ENCODE measurements around the gene MALT1. TPM values are rescaled to one million over a fixed set of nuclear protein-coding genes. Genes with fewer than 3 reads are reported as not detected.

Gene MALT1
- total RNA-seq, 1 experiment from 2014 or later, result 34.0 TPM

DNA sequence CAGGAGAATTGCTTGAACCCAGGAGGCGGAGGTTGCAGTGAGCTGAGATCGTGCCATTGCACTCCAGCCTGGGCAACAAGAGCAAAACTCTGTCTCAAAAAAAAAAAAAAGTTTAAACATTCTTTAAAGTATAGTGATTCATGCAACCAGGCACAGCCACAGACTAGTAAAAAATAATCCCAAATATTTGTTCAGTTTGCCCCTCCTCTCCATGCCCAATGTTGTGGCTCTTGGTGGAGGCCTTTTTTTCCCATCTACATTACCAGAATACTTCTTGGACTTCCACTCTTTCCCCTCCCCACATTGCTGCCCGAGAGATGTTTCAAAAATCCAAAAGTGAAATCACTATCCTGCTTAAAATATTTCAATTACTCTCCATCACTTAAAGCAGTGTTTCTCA lies 5.1 kb upstream of the MALT1 start:
- BruUV-seq (replicated peaks), result no TSS peak
- no peak overlapping the region for H3K4me3 ChIP-seq (ENCODE audit: low read depth in 2 of 2, low read length in 2 of 2)
- H3K9me3 ChIP-seq (ENCODE audit: control insufficient read depth, insufficient read depth, low read depth, low read length), result no peaks in the 10 kb centered on the region
- CTCF ChIA-PET, result no interaction called here
- DNase-seq (ENCODE audit: low read depth, low spot score), result no peak
- intact Hi-C loops (cut with micrococcal nuclease; ENCODE audit: unreplicated experiment) (no loop called here), in situ Hi-C loops (cut with HindIII; ENCODE audit: low pct_unique_long_range_greater_than_20kb, low sequenced_read_pairs) (no loop called here)
- H3K27me3 ChIP-seq (ENCODE audit: control insufficient read depth, insufficient read depth, low read length), result no peaks in the 10 kb centered on the region
- TF ChIP-seq, protein P1, sequence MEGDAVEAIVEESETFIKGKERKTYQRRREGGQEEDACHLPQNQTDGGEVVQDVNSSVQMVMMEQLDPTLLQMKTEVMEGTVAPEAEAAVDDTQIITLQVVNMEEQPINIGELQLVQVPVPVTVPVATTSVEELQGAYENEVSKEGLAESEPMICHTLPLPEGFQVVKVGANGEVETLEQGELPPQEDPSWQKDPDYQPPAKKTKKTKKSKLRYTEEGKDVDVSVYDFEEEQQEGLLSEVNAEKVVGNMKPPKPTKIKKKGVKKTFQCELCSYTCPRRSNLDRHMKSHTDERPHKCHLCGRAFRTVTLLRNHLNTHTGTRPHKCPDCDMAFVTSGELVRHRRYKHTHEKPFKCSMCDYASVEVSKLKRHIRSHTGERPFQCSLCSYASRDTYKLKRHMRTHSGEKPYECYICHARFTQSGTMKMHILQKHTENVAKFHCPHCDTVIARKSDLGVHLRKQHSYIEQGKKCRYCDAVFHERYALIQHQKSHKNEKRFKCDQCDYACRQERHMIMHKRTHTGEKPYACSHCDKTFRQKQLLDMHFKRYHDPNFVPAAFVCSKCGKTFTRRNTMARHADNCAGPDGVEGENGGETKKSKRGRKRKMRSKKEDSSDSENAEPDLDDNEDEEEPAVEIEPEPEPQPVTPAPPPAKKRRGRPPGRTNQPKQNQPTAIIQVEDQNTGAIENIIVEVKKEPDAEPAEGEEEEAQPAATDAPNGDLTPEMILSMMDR (IDR thresholded peaks at IDR 0.05), result no peak
- no peaks in the 10 kb centered on the region for H3K36me3 ChIP-seq (ENCODE audit: control insufficient read depth, insufficient read depth, low read length)
- no peak for ATAC-seq
- H3K4me1 ChIP-seq (ENCODE audit: control insufficient read depth, insufficient read depth, low read length), result peaks cover 12% of the 10 kb centered on the region
- H3K27ac ChIP-seq (ENCODE audit: low read length), result no peak overlapping the region
- POLR2A ChIA-PET, result no interaction called here

- no TSS peak for BruUV-seq (replicated peaks)
- Histone ChIP-seq H3K36me3 (ENCODE audit: control insufficient read depth, insufficient read depth, low read length) (no peaks in the 10 kb centered on the region; the same call in 1 of the 2 replicates), H3K27ac (ENCODE audit: low read length) (peak overlapping the region; percentile 12; the same call in 1 of the 2 replicates), H3K4me3 (ENCODE audit: low read depth in 2 of 2, low read length in 2 of 2) (no peak overlapping the region), H3K27me3 (ENCODE audit: control insufficient read depth, insufficient read depth, low read length) (no peaks in the 10 kb centered on the region), H3K9me3 (ENCODE audit: control insufficient read depth, insufficient read depth, low read depth, low read length) (no peaks in the 10 kb centered on the region), H3K4me1 (ENCODE audit: control insufficient read depth, insufficient read depth, low read length) (peaks cover 17% of the 10 kb centered on the region)
- ChIA-PET POLR2A (no interaction called here), CTCF (no interaction called here)
- ATAC-seq (no peak), DNase-seq (ENCODE audit: low read depth, low spot score) (no peak)
- intact Hi-C loops (cut with micrococcal nuclease; ENCODE audit: unreplicated experiment), result no loop called here
- in situ Hi-C loops (cut with HindIII; ENCODE audit: low pct_unique_long_range_greater_than_20kb, low sequenced_read_pairs), result no loop called here
- TF ChIP-seq TCF7L2 (IDR thresholded peaks at IDR 0.05; ENCODE audit: low read depth, low read length) (no peak), REST (IDR thresholded peaks at IDR 0.05; ENCODE audit: insufficient read depth in 1 of 2, low read depth in 2 of 2, low read length in 1 of 2) (no peak), POLR2AphosphoS5 (IDR thresholded peaks at IDR 0.05; ENCODE audit: low read depth, low read length) (no peak), SIN3A (IDR thresholded peaks at IDR 0.05; ENCODE audit: borderline replicate concordance, insufficient read depth, low read depth, low read length) (no peak)
- TF ChIP-seq, protein P1 (IDR thresholded peaks at IDR 0.05), result no peak
These were observed 3.1 kb upstream of the MALT1 start for GRCh38 chr18:58668211-58668610.
